GM10847 (cell line): Measurements from ENCODE around the gene TIA1.

Experiments used
- POLR2A ChIP-seq: IDR thresholded peaks from 2 replicates; pipeline ENCODE4 v1.6.1; 2011; ENCODE audit not compliant: insufficient read length; ENCODE audit errors: extremely low read depth

The TIA1 gene

GRCh38 chr2:70248181-70248847, at the start of gene TIA1:
TSS of gene TIA1 (minus strand) at chr2:70248628. CDS start at chr2:70248430, 198 bp downstream.
- peak; percentile 80 for TF ChIP-seq POLR2A

- TF ChIP-seq POLR2A: no peak
Observed at GRCh38 chr2:70283500-70284191, 35.2 kb upstream of the TIA1 start.

- no peak for TF ChIP-seq POLR2A
Observed at GRCh38 chr2:70282439-70282838, 34.0 kb upstream of the TIA1 start.

- no peak for TF ChIP-seq POLR2A
Observed at GRCh38 chr2:70280242-70280798, 31.9 kb upstream of the TIA1 start.

- TF ChIP-seq POLR2A: no peak
Observed at GRCh38 chr2:70270323-70270722, 21.9 kb upstream of the TIA1 start.

GRCh38 chr2:70261501-70261900, 13.1 kb upstream of the TIA1 start:
- no peak for TF ChIP-seq POLR2A

- no peak for TF ChIP-seq POLR2A
Observed at GRCh38 chr2:70258532-70258875, 10.1 kb upstream of the TIA1 start.

- TF ChIP-seq POLR2A: no peak
Observed at GRCh38 chr2:70255637-70256314, 7.3 kb upstream of the TIA1 start.

- TF ChIP-seq POLR2A: no peak
Observed at GRCh38 chr2:70250434-70250833, 2.0 kb upstream of the TIA1 start.

- TF ChIP-seq POLR2A: no peak
Observed at GRCh38 chr2:70247364-70248180, 856 bp downstream of the TIA1 start.

GRCh38 chr2:70243806-70244584, 4.4 kb downstream of the TIA1 start:
- no peak for TF ChIP-seq POLR2A

GRCh38 chr2:70242552-70242951, 5.9 kb downstream of the TIA1 start:
- TF ChIP-seq POLR2A: no peak

GRCh38 chr2:70241340-70241739, 7.1 kb downstream of the TIA1 start:
- no peak for TF ChIP-seq POLR2A

- no peak for TF ChIP-seq POLR2A
Observed at GRCh38 chr2:70240599-70240998, 7.8 kb downstream of the TIA1 start.

GRCh38 chr2:70233926-70234325, 14.5 kb downstream of the TIA1 start:
- TF ChIP-seq POLR2A: no peak

- no peak for TF ChIP-seq POLR2A
Observed at GRCh38 chr2:70226781-70227180, 21.6 kb downstream of the TIA1 start.
